ENCODE data around the gene RLF. TPM values are rescaled to one million over a fixed set of nuclear protein-coding genes. Genes with fewer than 3 reads are reported as not detected.
A peak's percentile ranks its signal among the peaks of the same experiment; 100 is the strongest.
"Not testable (repeated sequence)": the region's sequence is repeated elsewhere in the genome, so short reads cannot be mapped to it uniquely, and the experiment has no call there.

Gene RLF
- total RNA-seq, 2 donors from 2014 or later: 23.6 to 26.1 TPM

GRCh38 chr1:40155135-40155534, 6.1 kb upstream of the RLF start:
- H3K9me3 Mint-ChIP-seq: no peaks in the 10 kb centered on the region
- no peaks in the 10 kb centered on the region for H3K36me3 Mint-ChIP-seq
- DNase-seq (ENCODE audit: low spot score in 2 of 2) (no peak), ATAC-seq (no peak)
- H3K27ac Mint-ChIP-seq: no peak overlapping the region

DNA sequence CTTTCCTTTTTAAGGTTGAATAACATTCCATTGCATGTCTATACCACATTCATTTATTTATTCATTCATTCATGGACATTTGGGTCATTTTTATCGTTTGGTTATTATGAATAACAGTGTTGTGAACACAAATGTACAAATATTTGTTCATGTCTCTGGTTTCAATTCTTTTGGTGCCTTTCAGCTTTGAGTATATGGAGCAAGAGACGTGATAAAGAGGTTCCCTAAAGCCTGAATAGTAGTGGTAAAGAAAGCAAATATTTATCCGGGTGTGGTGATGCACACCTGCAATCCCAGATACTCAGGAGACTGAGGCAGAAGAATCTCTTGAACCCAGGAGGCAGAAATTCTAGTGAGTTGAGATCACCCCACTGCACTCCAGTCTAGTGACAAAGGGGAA, 5.3 kb upstream of the RLF start:
- ATAC-seq (no peak), DNase-seq (ENCODE audit: low spot score in 2 of 2) (no peak)
- Mint-ChIP-seq H3K36me3 (peaks cover 0 to 3% of the 10 kb centered on the region in 2 donors), H3K9me3 (no peaks in the 10 kb centered on the region), H3K27ac (no peak overlapping the region)

DNA sequence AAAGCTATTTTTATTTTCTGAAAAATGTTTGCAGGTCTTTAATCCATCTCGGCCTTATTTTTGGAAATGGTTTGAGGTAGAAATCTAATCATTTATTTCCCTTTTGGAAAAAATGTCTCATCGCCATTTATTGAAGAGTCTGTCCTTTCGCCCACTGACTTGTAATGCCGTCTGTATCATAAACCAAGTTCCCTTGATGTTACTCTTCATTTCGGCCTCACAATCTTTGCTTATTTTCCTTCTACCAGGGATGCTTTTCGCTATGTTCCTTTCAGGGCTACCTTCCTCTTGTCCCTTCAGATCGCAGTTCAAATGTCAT, 422 bp upstream of the RLF start:
- ATAC-seq: no peak
- Mint-ChIP-seq H3K9me3 (no peaks in the 10 kb centered on the region), H3K27ac (no peak overlapping the region), H3K36me3 (peaks cover 3 to 9% of the 10 kb centered on the region in 2 donors)
- DNase-seq (ENCODE audit: low spot score in 2 of 2): no peak

DNA sequence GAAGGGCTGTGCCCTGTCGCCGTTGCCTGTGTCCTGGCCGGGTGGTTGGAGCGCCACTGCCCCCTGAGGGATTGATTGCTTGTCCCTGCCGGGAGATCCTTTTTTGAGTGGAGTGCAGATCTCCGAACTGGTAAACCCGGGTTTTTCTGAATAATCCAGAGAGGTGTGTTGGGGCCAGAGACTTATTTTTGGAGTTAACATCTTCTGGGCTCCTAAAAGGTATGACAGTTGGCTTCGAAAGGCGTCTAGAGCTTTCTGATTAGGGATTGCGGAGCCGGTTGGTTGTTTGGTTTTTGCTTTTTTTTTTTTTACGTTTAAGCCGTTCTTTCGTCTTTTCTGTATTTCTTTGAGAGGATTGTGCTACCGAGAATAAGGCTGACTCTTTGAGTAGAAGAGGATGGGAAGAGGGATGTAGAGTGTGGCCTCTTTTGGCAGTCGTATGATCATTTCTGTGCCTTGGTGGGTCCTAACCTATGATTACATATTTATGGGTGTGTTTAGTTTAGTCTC, 756 bp downstream of the RLF start:
- ATAC-seq (no peak), DNase-seq (ENCODE audit: low spot score in 2 of 2) (no peak)
- peaks cover 7 to 9% of the 10 kb centered on the region in 2 donors for H3K36me3 Mint-ChIP-seq

DNA sequence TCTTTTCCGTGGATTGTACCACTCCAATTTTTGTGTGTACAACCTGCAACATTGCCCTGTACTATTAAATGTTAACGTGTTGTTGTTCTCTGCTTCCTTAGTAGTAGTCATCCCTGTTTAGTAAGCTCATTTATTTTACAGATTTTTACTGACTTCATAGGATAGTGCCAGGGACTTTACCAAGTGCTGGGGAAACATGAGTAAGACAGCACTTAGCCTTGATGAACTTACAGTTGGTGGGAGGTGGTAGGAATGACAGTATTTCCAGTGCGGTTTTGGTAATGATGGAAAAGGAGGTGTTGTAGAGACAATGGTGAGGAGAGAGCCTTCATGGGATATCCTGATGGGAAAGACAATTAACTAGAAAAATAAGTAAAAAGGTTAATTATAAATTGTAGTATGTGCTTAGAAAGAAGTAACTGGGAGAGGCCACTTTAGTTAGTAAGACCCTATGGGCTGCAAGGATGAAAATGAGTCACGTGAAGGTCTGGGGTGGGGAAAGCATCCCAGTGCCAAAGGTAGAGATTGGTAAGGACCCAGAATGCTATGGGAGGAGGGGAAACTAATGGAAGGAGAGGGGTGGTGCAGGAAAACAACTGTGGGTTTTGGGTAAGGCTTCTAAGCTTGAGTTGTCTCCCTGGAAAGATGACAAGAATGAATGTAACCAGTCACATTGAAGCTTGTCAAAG, 1.7 kb downstream of the RLF start:
- H3K9me3 Mint-ChIP-seq: no peaks in the 10 kb centered on the region
- no peak overlapping the region for H3K27ac Mint-ChIP-seq
- peak; percentile 14 to 71 for ATAC-seq
- H3K36me3 Mint-ChIP-seq: peaks cover 7 to 9% of the 10 kb centered on the region in 2 donors
- DNase-seq (ENCODE audit: low spot score in 2 of 2): no peak

More for the DNA sequence above, 756 bp downstream of the RLF start:
- Mint-ChIP-seq H3K9me3 (no peaks in the 10 kb centered on the region), H3K27ac (no peak overlapping the region)

GRCh38 chr1:40167317-40167716, 6.1 kb downstream of the RLF start:
- ATAC-seq: no peak
- Mint-ChIP-seq H3K27ac (no peak overlapping the region), H3K36me3 (peaks cover 0 to 7% of the 10 kb centered on the region in 2 donors), H3K9me3 (no peaks in the 10 kb centered on the region)
- no peak for DNase-seq (ENCODE audit: low spot score in 2 of 2)

DNA sequence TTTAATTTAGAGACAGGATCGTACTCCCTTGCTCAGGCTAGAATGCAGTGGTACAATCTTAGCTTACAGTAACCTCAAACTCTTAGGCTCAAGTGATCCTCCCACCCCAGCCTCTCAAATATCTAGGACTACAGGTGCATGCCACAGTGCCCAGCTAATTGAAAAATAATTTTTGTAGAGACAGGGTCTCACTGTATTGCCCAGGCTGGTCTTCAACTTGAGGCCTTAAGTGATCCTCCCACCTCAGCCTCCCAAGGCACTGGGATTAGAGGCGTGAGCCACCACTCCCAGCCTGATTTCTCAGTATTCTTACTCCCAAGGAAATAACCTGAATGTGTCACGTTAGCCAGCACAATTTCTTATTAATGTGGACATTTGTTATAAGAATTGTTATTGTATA, 9.8 kb downstream of the RLF start:
- DNase-seq (ENCODE audit: low spot score in 2 of 2) (no peak), ATAC-seq (no peak)
- H3K36me3 Mint-ChIP-seq: peaks cover 0 to 1% of the 10 kb centered on the region in 2 donors
- H3K27ac Mint-ChIP-seq: no peak overlapping the region
- no peaks in the 10 kb centered on the region for H3K9me3 Mint-ChIP-seq

- peaks cover 0 to 7% of the 10 kb centered on the region in 2 donors for H3K36me3 Mint-ChIP-seq
- ATAC-seq (no peak), DNase-seq (ENCODE audit: low spot score in 2 of 2) (no peak)
- H3K27ac Mint-ChIP-seq: no peak overlapping the region
- H3K9me3 Mint-ChIP-seq: peaks cover 0 to 5% of the 10 kb centered on the region in 2 donors
Observed at GRCh38 chr1:40174788-40175187, 13.6 kb downstream of the RLF start.

DNA sequence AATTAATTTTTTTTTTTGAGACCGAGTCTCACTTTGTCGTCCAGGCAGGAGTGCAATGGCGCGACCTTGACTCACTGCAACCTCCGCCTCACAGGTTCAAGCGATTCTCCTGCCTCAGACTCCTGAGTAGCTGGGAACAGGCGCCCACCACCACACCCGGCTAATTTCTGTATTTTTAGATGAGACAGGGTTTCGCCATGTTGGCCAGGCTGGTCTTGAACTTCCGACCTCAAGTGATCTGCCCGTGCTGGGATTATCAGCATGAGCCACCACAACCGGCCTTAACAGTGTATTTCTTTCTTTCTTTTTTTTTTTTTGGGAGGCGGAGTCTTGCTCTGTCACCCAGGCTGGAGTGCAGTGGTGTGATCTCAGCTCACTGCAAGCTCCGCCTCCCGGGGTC, 15.8 kb downstream of the RLF start:
- H3K9me3 Mint-ChIP-seq; ATAC-seq; H3K27ac Mint-ChIP-seq; H3K36me3 Mint-ChIP-seq; DNase-seq (ENCODE audit: low spot score in 2 of 2): not testable (repeated sequence)

GRCh38 chr1:40178200-40178599, 17.0 kb downstream of the RLF start:
- no peak for DNase-seq (ENCODE audit: low spot score in 2 of 2)
- H3K27ac Mint-ChIP-seq: no peak overlapping the region
- peaks cover 0 to 9% of the 10 kb centered on the region in 2 donors for H3K36me3 Mint-ChIP-seq
- no peak for ATAC-seq
- peaks cover 0 to 7% of the 10 kb centered on the region in 2 donors for H3K9me3 Mint-ChIP-seq

GRCh38 chr1:40179496-40180089, 18.4 kb downstream of the RLF start:
- no peak overlapping the region for H3K27ac Mint-ChIP-seq
- H3K9me3 Mint-ChIP-seq: peaks cover 0 to 7% of the 10 kb centered on the region in 2 donors
- no peak for DNase-seq (ENCODE audit: low spot score in 2 of 2)
- ATAC-seq: no peak
- peaks cover 0 to 9% of the 10 kb centered on the region in 2 donors for H3K36me3 Mint-ChIP-seq

- Mint-ChIP-seq H3K36me3 (peaks cover 0 to 9% of the 10 kb centered on the region in 2 donors), H3K9me3 (peaks cover 0 to 7% of the 10 kb centered on the region in 2 donors), H3K27ac (no peak overlapping the region)
- DNase-seq (ENCODE audit: low spot score in 2 of 2) (no peak), ATAC-seq (no peak)
Observed at GRCh38 chr1:40183055-40183710, 22.0 kb downstream of the RLF start.

GRCh38 chr1:40184193-40184592, 23.0 kb downstream of the RLF start:
- no peak overlapping the region for H3K27ac Mint-ChIP-seq
- ATAC-seq: no peak

DNA sequence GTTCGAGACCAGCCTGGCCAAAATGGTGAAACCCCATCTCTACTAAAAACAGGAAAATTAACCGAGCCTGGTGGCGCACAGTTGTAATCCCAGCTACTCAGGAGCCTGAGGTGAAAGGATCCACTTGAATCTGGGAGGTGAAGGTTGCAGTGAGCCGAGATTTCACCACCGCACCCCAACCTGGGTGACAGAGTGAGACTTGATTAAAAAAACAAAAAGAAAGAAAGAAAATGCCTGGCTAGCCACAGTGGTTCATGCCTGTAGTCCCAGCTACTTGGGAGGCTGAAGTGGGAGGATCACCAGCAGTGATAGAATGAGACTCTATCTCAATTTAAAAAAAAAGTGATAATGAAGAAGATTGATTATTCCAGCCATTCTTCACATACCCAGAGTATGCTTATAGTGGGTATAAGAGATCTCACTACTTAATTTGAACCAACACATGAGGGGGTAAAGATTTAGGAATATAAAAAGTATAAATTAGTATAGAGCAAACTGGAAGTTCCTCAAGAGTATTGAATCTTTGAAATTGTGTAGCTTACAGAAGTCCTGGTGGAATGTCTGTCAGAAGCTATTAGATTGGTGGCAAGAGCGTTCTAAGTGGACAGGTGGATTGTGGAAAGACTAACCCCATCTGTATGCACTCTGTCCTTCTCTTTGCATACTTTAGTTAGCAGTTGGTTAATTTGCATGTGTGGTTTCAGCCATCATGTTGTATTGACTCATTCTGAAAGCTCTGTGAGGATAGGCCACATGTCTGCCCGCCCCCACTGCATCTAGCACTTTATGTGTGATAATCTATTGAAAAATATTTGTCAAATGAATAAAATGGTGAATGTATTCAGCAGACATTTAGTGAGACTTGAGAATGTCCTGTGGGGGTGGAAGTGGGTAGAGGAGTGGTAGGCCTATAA, 25.0 kb downstream of the RLF start:
- Mint-ChIP-seq H3K27ac (peak overlapping the region; percentile 88 to 95), H3K9me3 (no peaks in the 10 kb centered on the region), H3K36me3 (peaks cover 0 to 18% of the 10 kb centered on the region in 2 donors)
- ATAC-seq (peak; percentile 94 to 96), DNase-seq (ENCODE audit: low spot score in 2 of 2) (peak; percentile 42 to 58)

More at GRCh38 chr1:40184193-40184592, 23.0 kb downstream of the RLF start:
- no peak for DNase-seq (ENCODE audit: low spot score in 2 of 2)
- Mint-ChIP-seq H3K9me3 (peaks cover 0 to 7% of the 10 kb centered on the region in 2 donors), H3K36me3 (peaks cover 0 to 15% of the 10 kb centered on the region in 2 donors)

DNA sequence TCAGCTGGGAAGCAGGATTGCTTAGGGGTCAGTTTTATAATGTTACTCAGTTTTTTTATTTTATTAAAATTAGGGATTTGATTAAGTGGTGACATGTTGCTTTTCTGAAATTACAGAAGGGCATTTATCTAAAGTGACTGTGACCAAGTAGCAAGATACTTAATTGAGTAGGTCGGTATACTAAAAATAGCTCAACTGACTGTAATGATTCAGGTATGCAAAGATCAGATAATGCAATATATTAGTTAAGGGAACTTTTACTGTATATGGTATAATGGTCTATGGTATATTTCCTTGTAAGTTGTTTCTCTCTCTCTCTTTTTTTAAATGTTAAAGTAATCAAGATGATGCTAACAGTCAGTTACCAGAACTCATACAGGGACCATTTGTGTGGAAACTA, 26.2 kb downstream of the RLF start:
- Mint-ChIP-seq H3K36me3 (peaks cover 0 to 18% of the 10 kb centered on the region in 2 donors), H3K27ac (no peak overlapping the region), H3K9me3 (no peaks in the 10 kb centered on the region)
- no peak for DNase-seq (ENCODE audit: low spot score in 2 of 2)
- no peak for ATAC-seq

- not testable (repeated sequence) for H3K27ac Mint-ChIP-seq; H3K9me3 Mint-ChIP-seq; ATAC-seq; DNase-seq (ENCODE audit: low spot score in 2 of 2); H3K36me3 Mint-ChIP-seq
Observed at GRCh38 chr1:40194639-40195038, 33.5 kb downstream of the RLF start.
